Measurements from ENCODE around the gene RBM39.
"Not testable (repeated sequence)": the region's sequence is repeated elsewhere in the genome, so short reads cannot be mapped to it uniquely, and the experiment has no call there.

Gene RBM39

DNA sequence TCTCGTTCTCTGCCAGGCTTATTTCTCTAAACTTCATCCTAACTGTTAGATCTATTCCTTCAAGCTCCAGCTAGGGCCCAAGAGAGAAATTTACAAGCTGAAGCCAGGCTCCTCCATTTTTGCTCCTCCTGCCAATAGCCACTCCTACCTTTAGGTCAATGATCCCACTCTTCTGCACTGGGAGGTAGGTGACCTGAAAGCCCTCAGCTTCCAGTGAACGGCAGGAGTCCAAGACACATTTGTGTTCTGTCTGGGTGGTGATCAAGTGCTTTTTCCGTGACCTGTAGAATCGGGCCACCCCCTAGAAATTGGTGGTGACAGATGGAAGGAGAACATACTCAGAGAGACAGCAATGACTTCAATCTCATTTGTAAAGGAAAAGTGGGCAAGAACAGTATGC lies 51.8 kb downstream of the RBM39 start:
- DNase-seq (ENCODE audit: insufficient read length, low spot score) (no peak), FAIRE-seq (no peak)

DNA sequence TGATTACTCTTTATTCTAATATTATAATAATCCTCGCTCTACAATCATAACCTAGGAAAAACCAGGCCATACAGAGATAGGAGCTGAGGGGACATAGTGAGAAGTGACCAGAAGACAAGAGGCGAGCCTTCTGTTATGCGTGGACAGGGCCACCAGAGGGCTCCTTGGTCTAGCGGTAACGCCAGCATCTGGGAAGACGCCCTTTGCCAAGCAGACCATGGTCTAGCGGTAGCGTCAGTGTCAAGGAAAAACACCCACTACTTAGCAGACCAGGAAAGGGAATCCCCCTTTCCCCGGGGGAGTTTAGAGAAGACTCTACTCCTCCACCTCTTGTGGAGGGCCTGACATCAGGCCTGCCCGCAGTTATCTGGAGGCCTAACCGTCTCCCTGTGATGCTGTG lies 55.2 kb downstream of the RBM39 start:
- not testable (repeated sequence) for DNase-seq (ENCODE audit: insufficient read length, low spot score); FAIRE-seq

DNA sequence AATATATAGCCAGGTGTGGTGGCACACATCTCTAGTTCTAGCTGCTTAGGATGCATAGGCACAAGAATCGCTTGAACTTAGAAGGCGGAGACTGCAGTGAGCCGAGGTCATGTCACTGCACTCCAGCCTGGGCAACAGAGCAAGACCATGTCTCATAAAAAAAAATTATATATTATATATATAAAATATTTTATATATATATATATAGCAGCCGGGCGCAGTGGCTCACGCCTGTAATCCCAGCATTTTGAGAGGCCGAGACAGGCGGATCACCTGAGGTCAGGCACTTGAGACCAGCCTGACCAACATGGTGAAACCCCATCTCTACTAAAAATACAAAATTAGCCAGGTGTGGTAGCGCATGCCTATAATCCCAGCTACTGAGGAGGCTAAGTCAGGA lies 56.7 kb downstream of the RBM39 start:
- not testable (repeated sequence) for DNase-seq (ENCODE audit: insufficient read length, low spot score); FAIRE-seq

DNA sequence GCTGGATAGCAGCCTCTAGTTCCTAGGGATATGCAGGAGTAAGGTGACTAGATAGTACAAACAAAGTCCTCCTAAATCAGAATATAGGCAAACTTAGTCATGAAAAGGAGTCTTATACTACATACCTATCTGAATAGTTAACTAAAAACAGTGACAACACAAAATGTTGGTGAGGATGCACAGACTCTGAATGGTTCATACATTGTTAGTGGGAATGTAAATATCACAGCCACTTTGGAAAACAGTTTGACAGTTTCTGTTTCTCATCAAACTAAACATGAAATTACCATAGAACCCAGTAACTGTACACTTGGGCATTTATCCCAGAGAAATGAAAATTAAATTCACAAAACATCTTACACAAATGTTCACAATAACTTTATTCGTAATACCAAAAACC lies 60.1 kb downstream of the RBM39 start:
- DNase-seq (ENCODE audit: insufficient read length, low spot score) (no peak), FAIRE-seq (no peak)

DNA sequence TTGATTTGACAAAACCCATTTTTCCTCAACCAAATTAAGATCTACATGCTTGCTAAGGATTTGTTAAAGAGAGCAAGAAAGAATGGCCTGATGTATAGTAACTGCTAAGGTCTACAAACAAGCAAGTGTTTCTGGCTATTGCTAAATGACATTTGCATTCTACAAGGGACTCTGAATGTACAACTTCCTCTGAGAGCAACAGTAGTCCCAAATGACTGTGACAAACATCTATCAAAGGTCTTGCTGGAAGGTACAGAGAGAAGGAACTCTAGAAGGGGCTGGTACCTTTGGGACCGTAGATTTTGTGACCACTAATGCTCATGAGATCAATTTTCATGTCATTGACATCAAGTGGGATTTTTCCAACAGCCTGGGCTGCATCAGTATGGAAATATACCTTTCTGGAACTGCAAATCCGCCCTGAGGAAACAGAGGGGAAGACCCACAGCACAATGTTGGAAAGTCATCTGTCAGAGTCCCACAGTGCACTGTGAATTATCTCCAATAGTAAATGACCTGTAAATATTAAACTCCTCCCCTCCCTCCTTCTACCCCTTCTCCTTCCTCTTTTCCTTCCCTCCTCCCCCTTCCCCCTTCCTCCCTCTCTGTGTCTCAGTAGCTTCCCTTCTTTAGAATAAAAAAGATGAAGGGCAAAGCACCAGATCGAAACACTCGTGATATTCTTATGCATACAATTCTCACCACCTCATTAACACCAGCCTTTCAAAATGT lies 61.4 kb downstream of the RBM39 start:
- no peak for DNase-seq (ENCODE audit: insufficient read length, low spot score)
- FAIRE-seq, result no peak

DNA sequence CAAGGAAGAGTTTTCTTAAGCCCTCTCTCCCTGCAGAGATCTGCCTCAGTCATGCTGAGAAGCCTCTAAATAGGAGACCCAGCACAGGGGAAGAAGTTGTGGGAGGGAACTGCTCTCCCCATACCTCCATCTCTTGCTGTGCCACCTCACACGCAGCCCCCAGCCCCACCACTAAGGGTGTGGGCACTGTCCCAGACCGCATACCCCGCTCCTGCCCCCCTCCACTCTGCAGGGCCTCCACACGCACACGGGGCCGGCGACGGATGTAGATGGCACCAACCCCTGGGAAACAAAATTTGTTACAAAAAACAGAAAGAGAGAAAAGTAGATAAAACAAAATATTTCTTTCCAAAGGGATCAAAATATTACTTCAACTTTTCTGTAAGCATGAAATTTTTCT lies 67.1 kb downstream of the RBM39 start:
- FAIRE-seq (no peak), DNase-seq (ENCODE audit: insufficient read length, low spot score) (no peak)

DNA sequence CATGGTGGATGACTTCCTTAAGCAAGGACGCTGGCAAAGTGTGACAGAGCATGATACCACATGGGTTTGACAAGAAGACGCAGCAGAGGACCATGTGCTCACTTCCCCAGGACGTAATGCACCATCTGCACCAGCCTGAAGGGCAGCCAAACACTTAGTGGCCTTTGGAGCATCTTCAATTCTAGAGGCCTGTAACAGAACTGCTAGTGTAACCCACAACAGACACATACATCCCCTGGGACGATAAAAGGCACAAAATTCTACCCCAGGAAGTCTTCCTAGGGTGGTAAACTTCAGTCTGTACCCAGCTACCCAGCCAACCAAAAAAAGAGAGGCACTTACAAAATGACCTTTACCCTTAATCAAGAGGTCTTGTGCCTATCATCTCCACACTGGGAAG lies 68.2 kb downstream of the RBM39 start:
- FAIRE-seq (no peak), DNase-seq (ENCODE audit: insufficient read length, low spot score) (no peak)

DNA sequence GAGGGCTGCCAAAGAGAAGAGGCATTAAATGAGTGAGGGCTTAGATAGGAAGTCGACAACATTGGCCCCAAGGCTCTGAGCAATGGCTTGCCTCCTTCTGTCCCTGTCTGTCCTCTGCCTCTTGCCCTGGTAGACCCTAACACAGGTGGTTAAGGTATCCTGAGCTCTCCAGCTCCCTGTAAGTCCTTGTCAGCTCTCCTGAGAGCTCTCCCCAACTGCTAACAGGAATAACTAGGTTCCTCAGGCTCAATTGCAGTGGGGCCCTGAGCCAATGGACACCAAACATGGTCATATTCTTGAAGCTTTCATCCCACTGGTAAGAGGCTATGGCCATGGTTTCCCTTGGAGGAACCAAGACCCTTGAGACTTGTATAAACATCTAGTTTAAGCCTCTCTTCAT lies 72.4 kb downstream of the RBM39 start:
- FAIRE-seq (no peak), DNase-seq (ENCODE audit: insufficient read length, low spot score) (no peak)

DNA sequence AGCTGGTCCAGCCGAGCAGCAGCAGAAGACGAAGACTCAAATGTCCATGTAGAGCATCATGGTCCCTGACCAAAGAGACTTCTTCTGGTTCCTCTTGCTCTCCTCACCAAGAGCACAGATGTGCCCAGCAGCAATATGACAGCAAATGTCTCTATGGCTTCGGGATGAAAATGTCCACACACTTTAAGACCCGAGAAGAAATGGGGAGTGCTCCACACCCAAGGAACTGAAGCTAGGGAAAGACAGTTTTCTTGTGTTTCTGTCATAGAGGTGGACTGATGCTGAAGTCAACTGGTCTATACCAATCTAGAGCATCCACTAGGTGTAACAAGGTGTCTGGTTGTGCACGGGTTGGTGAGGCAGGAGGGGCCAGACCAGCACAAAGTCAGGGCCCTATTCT lies 72.8 kb downstream of the RBM39 start:
- FAIRE-seq, result no peak

DNA sequence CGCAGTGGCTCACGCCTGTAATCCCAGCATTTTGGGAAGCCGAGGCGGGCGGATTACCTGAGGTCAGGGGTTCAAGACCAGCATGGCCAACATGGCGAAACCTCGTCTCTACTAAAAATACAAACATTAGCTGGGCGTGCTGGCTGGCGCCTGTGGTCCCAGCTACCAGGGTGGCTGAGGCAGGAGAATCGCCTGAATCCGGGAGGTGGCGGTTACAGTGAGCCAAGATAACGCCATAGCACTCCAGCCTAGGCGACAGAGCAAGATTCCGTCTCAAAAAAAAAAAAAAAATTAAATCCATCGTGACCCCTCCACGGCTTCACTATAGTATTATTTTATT lies 76.1 kb downstream of the RBM39 start:
- DNase-seq (ENCODE audit: insufficient read length, low spot score), result no peak

More for the DNA sequence above, 72.8 kb downstream of the RBM39 start:
- no peak for DNase-seq (ENCODE audit: insufficient read length, low spot score)

DNA sequence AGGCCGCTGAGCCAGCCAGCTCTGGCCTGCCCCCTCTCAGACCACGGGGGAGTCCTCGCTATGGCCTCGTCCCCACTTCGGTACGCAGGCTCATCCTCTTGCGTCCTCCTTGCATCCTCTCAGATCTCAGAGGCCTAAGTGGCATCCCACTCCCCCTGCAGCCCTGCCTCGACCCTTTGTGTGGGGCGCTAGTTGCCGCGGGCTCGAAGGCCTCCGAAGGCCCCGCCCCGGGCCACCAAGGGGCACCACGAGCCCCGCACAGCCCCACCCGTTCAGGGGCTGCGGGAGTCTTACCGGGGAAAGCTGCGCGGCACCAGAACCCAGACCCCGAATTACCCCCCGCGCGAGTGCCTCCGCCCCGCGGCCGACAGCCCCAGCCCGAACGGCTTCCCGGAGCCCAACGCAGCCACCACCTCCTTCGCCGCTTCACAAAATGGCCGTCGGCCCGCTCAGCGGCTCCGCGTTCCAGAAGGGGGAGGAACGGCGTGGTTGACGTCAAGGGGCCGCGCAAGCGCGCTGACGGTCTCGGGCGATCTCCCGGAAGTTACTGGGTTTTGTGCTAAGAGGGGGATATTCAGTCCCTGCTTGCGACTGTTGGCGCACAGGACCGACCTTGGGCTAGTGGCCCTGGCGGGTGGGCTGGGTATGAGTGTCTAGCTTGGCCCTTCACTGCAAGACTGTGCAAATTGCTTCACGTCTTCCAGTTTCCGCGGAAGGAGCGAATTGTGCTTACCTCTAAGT lies 77.4 kb downstream of the RBM39 start, which contains the start of the genes CPNE1 and RBM12:
TSS of gene CPNE1 (minus strand) at position 435 of the 741 bp plus-strand sequence. CDS start 31,977 bp downstream, outside the sequence.
TSS of gene RBM12 (minus strand) at position 435 of the 741 bp plus-strand sequence. CDS start 9,578 bp downstream, outside the sequence.
- DNase-seq (ENCODE audit: insufficient read length, low spot score) (peak; percentile 99), FAIRE-seq (peak; percentile 94)

More for the DNA sequence above, 76.1 kb downstream of the RBM39 start:
- FAIRE-seq, result no peak

DNA sequence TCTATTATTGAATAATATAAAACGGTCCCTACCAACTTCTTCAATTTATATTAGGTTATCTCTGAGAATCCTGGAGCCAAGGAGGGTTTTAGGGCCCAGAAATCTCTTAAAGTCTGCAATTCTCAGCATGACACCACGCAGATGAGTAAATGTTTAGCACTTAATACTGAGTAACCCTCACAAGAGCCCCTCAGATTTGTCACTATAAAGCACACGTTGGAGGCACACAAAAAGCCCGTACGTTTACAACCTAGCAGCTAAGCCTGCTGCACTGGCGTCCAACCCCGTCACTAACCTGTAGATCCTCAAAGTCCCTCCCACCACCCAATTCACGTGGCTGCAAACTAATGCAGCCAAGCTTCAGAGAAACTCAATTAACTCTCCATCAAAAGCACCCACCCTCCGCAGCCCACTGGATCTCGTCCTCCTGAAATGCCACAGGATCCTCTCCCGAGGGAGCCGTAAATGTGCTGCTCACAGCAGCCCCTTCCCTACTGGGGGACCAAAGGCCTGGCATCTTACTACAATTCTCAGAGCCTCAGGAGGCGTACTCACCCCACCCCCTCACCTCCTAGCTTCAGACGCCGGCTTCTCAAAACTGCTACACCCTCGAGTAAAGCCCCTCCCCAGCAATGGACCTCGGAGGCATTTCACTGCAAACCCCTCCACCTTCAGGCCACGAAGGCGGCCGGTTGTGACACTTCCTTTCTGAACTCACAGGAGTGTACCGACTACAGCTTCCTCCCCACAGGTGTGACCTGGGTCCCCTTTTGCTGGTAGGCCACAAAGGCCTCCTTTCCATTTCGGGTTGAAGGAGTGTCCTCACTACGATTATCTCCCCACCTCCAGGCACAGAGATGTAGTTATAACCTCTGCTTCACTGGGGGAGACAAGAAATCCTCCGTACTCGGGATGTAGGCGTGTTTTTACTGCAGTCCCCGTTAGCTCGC lies 78.3 kb downstream of the RBM39 start:
- peak; percentile 39 for DNase-seq (ENCODE audit: insufficient read length, low spot score)
- no peak for FAIRE-seq

DNA sequence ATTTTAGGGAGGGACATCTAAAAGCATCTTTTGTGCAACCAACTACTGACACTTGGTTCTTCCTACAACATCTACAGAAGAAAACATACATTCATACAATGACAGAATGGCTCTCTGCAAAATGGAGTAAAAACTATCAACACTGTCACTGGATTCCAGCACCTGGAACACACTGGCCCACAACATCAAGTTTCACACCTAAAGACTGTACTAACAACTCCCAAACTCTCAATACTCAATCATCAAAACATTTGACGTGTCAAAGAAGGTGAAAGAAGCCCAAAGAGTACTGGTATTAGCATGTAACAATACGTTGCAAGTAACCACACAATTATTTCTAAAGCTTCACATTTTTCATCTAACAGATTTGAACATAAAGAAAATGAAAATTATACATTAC lies 79.5 kb downstream of the RBM39 start:
- FAIRE-seq, result no peak
- DNase-seq (ENCODE audit: insufficient read length, low spot score), result no peak

DNA sequence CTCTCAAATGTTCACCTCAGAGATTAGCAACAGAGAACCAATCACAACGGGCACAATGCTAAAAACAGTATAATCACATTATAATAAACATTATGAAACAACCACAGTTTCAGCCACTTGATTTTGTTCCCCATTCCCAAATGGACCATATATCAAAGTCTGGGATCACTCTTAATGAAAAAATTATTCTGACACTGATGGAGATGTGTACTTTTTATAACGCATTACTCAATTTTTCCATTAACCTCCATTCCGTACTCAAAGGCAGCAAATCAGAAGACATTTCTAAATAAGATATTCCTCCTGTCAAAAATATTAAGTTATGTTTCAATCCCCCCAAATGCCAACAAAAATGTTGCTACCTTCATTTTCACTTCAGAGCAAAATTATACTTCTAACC lies 80.2 kb downstream of the RBM39 start:
- FAIRE-seq (no peak), DNase-seq (ENCODE audit: insufficient read length, low spot score) (no peak)

DNA sequence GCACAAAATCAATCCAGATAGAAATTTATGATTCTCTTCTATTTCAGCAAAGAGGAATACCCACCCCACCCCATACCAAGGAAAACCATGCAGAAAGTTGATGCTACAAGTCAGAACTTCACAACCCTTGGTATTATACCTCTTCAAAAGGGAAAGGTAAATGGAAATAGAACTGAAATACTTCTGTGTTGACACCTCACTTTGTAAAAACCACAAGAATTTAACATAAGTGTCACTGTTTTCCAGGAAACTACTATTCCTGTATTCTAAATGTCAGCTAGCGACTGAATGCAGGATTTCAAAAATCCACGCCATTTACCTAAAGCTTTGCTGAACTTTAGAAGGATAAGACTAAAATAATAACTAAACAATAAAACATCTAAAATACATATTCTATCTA lies 81.0 kb downstream of the RBM39 start:
- FAIRE-seq, result no peak

DNA sequence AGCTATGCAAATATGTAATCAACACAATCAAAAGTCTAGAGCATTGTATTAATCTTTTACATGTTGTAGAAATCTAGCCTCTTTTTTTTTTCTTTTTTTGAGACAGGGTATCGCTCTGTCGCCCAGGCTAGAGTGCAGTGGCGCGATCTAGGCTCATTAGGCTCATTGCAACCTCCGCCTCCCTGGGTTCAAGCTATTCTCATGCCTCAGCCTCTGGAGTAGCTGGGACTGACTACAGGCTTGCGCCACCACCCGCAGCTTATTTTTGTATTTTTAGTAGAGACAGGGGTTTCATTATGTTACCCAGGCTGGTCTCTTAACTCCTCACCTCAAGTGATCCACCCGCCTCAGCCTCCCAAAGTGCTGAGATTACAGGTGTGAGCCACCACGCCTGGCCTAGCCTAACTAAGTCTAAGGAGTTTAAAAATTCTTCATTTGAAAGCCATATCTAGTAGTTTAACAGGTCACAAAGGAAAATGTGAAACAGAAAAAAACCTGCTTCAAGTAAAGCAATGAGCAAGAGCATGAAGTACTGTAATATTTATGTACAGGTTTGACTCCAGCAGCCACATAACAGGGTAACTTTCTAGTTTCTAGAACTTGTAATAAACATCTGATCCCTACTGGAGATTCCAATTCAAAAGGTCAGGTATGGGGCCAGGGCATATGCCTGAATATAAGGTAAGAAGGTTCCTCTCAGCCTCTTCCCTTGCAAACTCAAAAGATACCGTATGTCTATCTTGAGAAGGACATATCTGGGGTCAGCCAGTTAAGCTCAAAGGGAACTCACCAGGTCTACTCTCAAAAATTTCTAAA lies 81.7 kb downstream of the RBM39 start:
- no peak for DNase-seq (ENCODE audit: insufficient read length, low spot score)
- no peak for FAIRE-seq

More for the DNA sequence above, 81.0 kb downstream of the RBM39 start:
- no peak for DNase-seq (ENCODE audit: insufficient read length, low spot score)

DNA sequence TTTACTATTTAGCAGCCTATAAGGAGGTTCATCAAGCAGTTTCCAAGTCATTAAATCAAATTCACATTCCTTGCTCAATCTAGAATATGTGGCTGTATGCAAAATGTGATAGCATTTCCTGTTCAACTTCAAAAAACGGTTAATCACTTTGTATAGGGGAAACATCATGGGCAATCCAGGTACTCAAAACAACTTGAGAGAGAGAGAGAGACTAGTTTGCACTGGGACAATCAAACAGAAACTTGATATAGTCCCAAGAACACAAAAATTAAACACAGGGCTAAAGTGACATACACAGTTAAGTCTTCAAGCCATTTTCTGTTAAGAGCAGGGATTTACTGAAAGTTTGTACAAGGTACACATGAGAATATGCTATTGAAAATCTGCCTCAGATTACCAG lies 84.8 kb downstream of the RBM39 start:
- DNase-seq (ENCODE audit: insufficient read length, low spot score), result no peak
- no peak for FAIRE-seq

DNA sequence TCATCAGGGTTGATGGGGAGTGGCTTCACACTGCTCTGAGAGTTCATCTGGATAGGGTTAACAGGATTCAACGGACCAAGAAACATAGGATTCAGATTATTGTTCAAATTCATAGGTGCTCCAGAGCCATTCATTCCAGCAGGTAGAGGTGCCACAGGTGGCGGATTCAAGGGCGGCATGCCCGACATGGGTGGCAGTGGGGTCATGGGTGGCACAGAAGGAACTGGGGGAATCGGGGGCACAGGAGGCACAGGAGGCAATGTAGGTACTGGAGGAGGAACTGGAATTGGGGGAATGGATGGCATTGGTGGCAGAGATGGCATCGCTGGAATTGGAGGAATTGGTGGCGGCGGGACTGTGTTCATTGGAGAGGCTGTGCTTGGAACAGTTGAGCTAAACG lies 87.6 kb downstream of the RBM39 start:
- DNase-seq (ENCODE audit: insufficient read length, low spot score), result no peak
- no peak for FAIRE-seq

DNA sequence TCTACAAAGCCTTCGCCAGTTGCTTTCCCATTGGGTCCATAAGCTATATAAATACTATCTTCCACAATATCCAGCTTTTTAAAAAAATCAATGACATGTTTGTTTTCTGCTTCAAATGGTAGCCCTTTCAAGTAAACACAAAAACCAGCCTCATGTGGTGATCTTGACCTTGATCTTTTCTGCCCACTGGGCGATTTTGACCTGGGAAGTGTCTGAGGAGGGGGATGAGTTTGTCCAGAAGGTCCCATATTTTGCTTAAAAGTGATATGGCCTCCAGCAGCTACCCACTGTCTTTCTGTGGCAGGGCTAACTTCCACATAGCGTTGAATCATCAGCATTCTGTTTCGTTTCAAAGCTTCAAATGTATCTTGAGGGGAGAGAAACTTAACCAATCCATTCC lies 88.2 kb downstream of the RBM39 start:
- FAIRE-seq, result no peak
- DNase-seq (ENCODE audit: insufficient read length, low spot score), result no peak
